GM18499 (cell line): ENCODE data around the gene NUP188.

Experiments
- ATAC-seq: cut with Tn5 transposase; IDR thresholded peaks from one replicate; pipeline ENCODE4 v1.9.1; 2021; ENCODE audit warnings: moderate number of reproducible peaks; ENCODE audit not compliant: insufficient read depth, unreplicated experiment

NUP188 gene

GRCh38 chr9:129054163-129054851 lies 106.8 kb downstream of the NUP188 start:
- no peak for ATAC-seq
